LNCAP (cell line): ENCODE measurements around the gene SETBP1.

Experiments
- TF ChIP-seq, protein P1 (sequence below): fragments of 450-650 bp; IDR thresholded peaks from 2 replicates; pipeline ENCODE4 v1.5.1; 2017; ENCODE audit warnings: mild to moderate bottlenecking

SETBP1 gene

DNA sequence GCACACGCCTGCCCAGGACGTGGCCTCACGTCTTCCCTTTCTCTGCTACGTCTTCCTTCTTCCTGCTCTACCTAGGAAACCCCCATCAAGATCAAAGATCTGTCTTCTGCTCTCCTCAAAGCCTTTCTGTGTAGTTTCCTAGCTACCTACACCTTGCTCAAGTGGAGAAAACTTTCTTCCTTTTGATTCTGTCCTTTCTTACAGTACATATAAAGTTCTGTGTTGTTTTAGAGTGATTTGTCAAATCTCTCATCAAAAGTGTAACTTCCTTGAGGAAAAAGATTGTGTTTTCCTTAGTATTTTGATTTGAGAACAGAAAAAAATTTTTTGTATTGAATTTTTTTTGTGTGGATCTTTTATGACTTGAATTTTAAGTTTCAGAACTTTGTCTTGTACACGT lies 17.8 kb downstream of the SETBP1 start:
- TF ChIP-seq, protein P1, sequence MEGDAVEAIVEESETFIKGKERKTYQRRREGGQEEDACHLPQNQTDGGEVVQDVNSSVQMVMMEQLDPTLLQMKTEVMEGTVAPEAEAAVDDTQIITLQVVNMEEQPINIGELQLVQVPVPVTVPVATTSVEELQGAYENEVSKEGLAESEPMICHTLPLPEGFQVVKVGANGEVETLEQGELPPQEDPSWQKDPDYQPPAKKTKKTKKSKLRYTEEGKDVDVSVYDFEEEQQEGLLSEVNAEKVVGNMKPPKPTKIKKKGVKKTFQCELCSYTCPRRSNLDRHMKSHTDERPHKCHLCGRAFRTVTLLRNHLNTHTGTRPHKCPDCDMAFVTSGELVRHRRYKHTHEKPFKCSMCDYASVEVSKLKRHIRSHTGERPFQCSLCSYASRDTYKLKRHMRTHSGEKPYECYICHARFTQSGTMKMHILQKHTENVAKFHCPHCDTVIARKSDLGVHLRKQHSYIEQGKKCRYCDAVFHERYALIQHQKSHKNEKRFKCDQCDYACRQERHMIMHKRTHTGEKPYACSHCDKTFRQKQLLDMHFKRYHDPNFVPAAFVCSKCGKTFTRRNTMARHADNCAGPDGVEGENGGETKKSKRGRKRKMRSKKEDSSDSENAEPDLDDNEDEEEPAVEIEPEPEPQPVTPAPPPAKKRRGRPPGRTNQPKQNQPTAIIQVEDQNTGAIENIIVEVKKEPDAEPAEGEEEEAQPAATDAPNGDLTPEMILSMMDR = no peak

DNA sequence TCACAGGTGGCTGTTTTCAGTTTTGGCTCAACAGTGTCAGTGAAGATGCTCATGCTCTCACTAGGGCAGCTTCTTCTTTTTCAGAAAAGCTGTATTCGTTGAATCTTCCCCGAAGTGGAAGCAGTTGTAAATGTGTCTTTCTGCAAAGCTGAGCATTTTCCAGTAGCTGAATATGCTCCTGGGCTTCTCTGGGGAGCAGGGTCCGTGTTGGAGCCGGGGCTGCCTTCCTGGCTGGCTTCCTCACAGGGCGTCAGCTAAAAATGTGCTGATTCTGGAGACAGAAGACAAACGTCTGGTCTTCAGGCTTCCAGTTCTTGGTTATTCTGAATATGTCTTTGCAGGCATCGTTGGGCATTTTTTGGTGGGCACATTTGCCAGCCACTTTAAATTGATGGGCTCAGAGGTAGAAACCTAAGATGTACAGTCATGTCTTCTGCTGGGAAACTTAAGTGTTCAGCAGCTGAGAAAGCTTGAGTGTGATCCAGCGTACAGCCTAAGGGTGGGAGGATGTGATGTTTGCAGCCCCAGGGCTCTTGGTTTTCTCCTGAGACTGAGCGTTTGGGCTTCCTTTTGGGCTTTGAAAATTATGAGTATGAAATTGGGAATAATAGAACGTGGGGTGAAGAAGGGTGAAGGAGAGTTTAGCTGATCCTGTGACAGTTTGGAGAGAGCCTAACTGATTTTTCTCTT lies 19.0 kb downstream of the SETBP1 start:
- TF ChIP-seq, protein P1 = no peak

DNA sequence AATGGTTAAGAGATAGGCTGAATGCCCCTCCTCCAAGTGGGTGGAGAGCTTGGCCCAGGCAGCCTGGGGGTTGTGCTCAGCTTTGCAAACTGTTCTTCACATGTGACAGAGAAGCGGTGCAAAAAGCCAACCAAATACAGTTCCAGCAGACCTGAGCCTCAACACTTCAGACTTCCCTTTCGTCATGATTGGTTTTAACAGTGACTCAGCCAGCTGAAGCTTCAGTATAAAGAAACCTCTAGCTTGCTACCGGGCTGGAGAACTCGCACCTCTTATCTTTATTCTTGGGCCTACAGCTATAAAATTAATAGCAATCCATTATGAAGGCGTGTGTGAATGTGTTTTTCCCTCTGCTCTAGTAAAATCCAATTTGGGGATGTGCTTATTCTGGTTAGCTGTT lies 20.0 kb downstream of the SETBP1 start:
- TF ChIP-seq, protein P1 = no peak

DNA sequence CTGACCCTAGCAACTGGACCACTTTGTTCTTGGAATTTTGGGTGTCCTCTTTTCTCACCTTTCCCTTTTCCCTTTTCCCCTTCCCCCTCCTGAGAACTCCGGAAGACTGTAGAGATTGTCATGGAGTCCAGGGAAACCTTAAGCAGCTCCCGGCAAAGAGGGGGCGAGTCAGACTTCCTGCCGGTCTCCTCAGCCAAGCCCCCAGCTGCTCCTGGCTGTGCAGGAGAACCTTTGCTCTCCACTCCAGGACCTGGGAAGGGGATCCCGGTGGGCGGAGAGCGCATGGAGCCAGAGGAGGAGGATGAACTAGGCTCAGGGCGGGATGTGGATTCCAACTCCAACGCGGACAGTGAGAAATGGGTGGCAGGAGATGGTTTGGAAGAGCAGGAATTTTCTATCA lies 20.5 kb downstream of the SETBP1 start:
- TF ChIP-seq, protein P1 = no peak

DNA sequence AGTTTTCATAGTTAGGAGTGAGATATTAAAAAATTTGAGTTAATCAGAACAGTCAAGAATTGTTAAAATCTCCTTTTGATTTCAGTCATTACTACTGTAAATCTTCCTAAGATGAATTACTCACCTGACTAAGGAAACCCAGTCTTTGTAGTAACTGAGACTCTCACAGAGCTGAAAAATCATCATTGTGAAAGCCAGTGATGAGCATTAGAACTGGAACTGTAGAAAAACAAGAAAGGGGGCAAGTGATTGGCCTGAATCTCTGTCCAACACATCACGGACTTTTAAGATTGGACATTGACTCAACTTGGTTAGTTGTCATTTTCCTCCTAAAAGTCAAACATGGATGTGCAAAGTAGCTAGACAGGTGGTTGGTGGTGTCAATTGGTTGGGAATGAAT lies 21.9 kb downstream of the SETBP1 start:
- TF ChIP-seq, protein P1 = no peak

DNA sequence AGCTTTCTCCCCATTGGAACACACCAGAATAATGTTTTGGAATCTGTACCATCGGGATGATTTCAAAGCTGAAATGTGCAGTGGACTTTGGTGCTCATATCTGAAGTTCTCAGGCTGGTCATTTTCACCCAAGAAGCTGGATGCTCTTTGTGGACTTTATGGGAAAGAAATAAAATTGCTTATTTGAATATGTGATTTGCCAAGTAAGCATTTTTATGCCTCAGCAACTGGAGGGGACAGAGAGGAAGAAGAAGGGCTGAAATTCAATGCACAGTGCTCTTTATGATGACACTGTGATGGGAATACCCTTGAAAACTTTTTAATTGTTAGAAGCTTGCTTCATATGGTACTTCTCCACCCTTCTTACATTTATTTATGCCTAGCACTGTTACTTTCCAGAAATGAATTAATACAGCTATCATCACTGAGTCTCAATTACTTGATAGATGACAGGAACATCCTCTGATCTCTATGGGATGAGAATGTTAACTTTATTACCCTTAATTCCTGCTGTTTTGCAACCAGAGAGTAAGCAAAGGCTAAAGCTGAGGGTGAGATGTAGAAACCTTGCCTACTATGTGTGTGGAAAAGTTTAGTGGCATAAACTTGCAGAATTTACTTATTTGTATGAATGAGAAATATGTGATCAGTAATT lies 23.6 kb downstream of the SETBP1 start:
- TF ChIP-seq, protein P1 = no peak

DNA sequence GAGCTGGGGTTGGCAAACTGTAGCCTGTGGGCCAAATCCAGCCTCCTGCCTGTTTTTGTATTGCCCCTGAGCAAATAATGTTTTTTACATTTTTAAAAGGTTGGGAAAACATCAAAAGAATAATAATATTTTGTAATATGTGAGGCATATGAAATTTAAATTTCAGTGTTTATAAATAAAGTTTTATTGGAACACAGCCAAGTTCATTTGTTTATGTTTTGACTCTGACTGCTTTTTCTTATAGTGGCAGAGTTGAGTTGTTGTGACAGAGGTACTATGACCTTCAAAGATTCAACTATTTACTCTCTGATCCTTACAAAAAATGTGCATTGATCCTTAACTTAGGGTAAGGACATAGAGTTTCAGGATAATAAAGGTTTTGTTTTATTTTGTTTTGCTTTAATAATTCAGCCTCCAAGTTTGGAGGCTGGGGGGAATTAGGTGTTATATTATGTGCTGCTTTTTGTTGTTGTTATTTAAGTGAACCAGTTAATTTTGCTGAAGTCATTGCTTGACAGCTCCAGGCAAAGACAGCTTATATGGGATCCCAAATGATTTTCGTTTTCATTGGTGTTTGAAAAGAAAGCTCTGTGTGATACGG lies 24.5 kb downstream of the SETBP1 start:
- TF ChIP-seq, protein P1 = no peak
